Liver (tissue), 9 donors: ENCODE results near the gene SIK3. TPM values are rescaled to one million over a fixed set of nuclear protein-coding genes. Genes with fewer than 3 reads are reported as not detected.

Source experiments
- DNase-seq: peaks from one replicate; pipeline ENCODE4 v3.0.0-alpha.2; 2017; ENCODE audit warnings: low spot score
- H3K27ac ChIP-seq, 2 donors: one replicate each; pipeline ENCODE4 v1.7.0; 2013; ENCODE audit warnings: inconsistent platforms in 2 of 2, low read length in 2 of 2, control low read depth in 1 of 2, low read depth in 1 of 2, mild to moderate bottlenecking in 1 of 2
- H3K27me3 ChIP-seq, 4 donors: one replicate each; pipeline versions ENCODE4 v1.6.1 to v1.7.0; 2013; ENCODE audit warnings: low read length in 3 of 4, inconsistent platforms in 1 of 4, mild to moderate bottlenecking in 1 of 4, moderate library complexity in 1 of 4; ENCODE audit not compliant: control insufficient read depth in 4 of 4, insufficient read depth in 4 of 4
- H3K36me3 ChIP-seq, 4 donors: one replicate each; pipeline versions ENCODE4 v1.6.1 to v1.7.0; 2013; ENCODE audit warnings: low read length in 3 of 4, mild to moderate bottlenecking in 3 of 4, low read depth in 1 of 4, moderate library complexity in 1 of 4; ENCODE audit not compliant: control insufficient read depth in 4 of 4, insufficient read depth in 3 of 4
- H3K4me1 ChIP-seq, 4 donors: one replicate each; pipeline versions ENCODE4 v1.6.1 to v1.7.0; 2013; ENCODE audit warnings: low read length in 3 of 4, mild to moderate bottlenecking in 3 of 4, moderate library complexity in 1 of 4; ENCODE audit not compliant: control insufficient read depth in 4 of 4, insufficient read depth in 4 of 4
- H3K4me3 ChIP-seq, 3 donors: one replicate each; pipeline versions ENCODE4 v1.6.1 to v1.7.0; 2013; ENCODE audit warnings: low read length in 3 of 3, control low read depth in 1 of 3, low read depth in 1 of 3, mild to moderate bottlenecking in 1 of 3
- H3K9ac ChIP-seq, 2 donors: one replicate each; pipeline ENCODE4 v1.7.0; 2013; ENCODE audit warnings: low read length in 2 of 2, mild to moderate bottlenecking in 2 of 2, moderate library complexity in 2 of 2, control low read depth in 1 of 2, low read depth in 1 of 2
- H3K9me3 ChIP-seq, 4 donors: one replicate each; pipeline versions ENCODE4 v1.6.1 to v1.7.0; 2013; ENCODE audit warnings: low read length in 3 of 4; ENCODE audit not compliant: control insufficient read depth in 4 of 4
- ATF3 ChIP-seq: IDR thresholded peaks from 2 replicates; pipeline ENCODE4 v1.6.1; 2016; ENCODE audit warnings: antibody characterized with exemption
- CTCF ChIP-seq: fragments of 150-350 bp; IDR thresholded peaks from 2 replicates; pipeline ENCODE4 v1.5.1; 2017; ENCODE audit warnings: improper control_type of control experiment, low read depth, low read length; ENCODE audit not compliant: missing input control
- EGR1 ChIP-seq, 2 donors: IDR thresholded peaks; 2 replicates each; pipeline ENCODE4 v1.6.1; 2016 to 2018; ENCODE audit warnings: antibody characterized with exemption in 2 of 2, low read depth in 2 of 2
- FOXA1 ChIP-seq: IDR thresholded peaks from 2 replicates; pipeline ENCODE4 v1.6.1; 2016; ENCODE audit warnings: antibody characterized with exemption
- FOXA2 ChIP-seq: IDR thresholded peaks from 2 replicates; pipeline ENCODE4 v1.6.1; 2016; ENCODE audit warnings: antibody characterized with exemption
- GABPA ChIP-seq, 2 donors: IDR thresholded peaks in 1 of 2; conservative IDR thresholded peaks in 1 of 2; 2 replicates each; pipeline ENCODE4 v1.6.1; 2016; ENCODE audit warnings: antibody characterized with exemption in 2 of 2, mild to moderate bottlenecking in 1 of 2, moderate library complexity in 1 of 2
- HNF4A ChIP-seq, 2 donors: conservative IDR thresholded peaks; 2 replicates each; pipeline ENCODE4 v1.6.1; 2016; ENCODE audit warnings: antibody characterized with exemption in 2 of 2, mild to moderate bottlenecking in 2 of 2
- HNF4G ChIP-seq: IDR thresholded peaks from 2 replicates; pipeline ENCODE4 v1.6.1; 2016; ENCODE audit warnings: antibody characterized with exemption
- JUND ChIP-seq, 2 donors: IDR thresholded peaks; 2 replicates each; pipeline ENCODE4 v1.6.1; 2016; ENCODE audit warnings: antibody characterized with exemption in 2 of 2
- MAX ChIP-seq: IDR thresholded peaks from 2 replicates; pipeline ENCODE4 v1.6.1; 2016; ENCODE audit warnings: antibody characterized with exemption
- NR2F2 ChIP-seq: IDR thresholded peaks from 2 replicates; pipeline ENCODE4 v1.6.1; 2016; ENCODE audit warnings: antibody characterized with exemption
- RAD21 ChIP-seq, 2 donors: IDR thresholded peaks; 2 replicates each; pipeline ENCODE4 v1.6.1; 2016; ENCODE audit warnings: antibody characterized with exemption in 2 of 2, mild to moderate bottlenecking in 2 of 2
- REST ChIP-seq: IDR thresholded peaks from 2 replicates; pipeline ENCODE4 v1.6.1; 2016; ENCODE audit warnings: antibody characterized with exemption, mild to moderate bottlenecking
- RXRA ChIP-seq, 2 donors: IDR thresholded peaks; 2 replicates each; pipeline ENCODE4 v1.6.1; 2017 to 2018; ENCODE audit warnings: antibody characterized with exemption in 2 of 2, mild to moderate bottlenecking in 1 of 2
- SP1 ChIP-seq: IDR thresholded peaks from 2 replicates; pipeline ENCODE4 v1.6.1; 2018; ENCODE audit warnings: antibody characterized with exemption, mild to moderate bottlenecking
- TAF1 ChIP-seq: conservative IDR thresholded peaks from 2 replicates; pipeline ENCODE4 v1.6.1; 2016; ENCODE audit warnings: antibody characterized with exemption, mild to moderate bottlenecking
- YY1 ChIP-seq: IDR thresholded peaks from 2 replicates; pipeline ENCODE4 v1.6.1; 2016; ENCODE audit warnings: antibody characterized with exemption, mild to moderate bottlenecking
- ZBTB33 ChIP-seq: IDR thresholded peaks from 2 replicates; pipeline ENCODE4 v1.6.1; 2016; ENCODE audit warnings: antibody characterized with exemption
- WGBS: extraction: QIAGEN DNeasy Blood & Tissue Kit; methylation state at CpG from one replicate; pipeline ENCODE4 v1.1.7; 2013; 5-methylcytosine and 5-hydroxymethylcytosine counted together
- polyA plus RNA-seq, 2 donors: library from polyadenylated mRNA; stranded (reverse) in 1 of 2; unstranded in 1 of 2; fragments of 200-250 nt in 1 of 2; fragments of >200 nt in 1 of 2; fragmentation: Nextera tagmentation in 1 of 2; extraction: Ambion mirVana in 1 of 2; gene quantifications; one replicate each; pipeline versions ENCODE4 v1.2.1 to v1.2.3, GENCODE V29; 2013 to 2015
- total RNA-seq, 2 donors: library from RNA; depleted of rRNA; stranded (reverse); fragments of >200 nt; gene quantifications; one replicate each; pipeline ENCODE4 v1.2.3, GENCODE V29; 2014
- donor health status: healthy.
- donor health status: healthy.
- donor health status: healthy.
- donor health status: healthy.
- donor health status: healthy.

The SIK3 gene
- total and polyA plus RNA-seq, 4 donors, result 6.9 to 52.4 (median 14.4) TPM

GRCh38 chr11:116813781-116814471, 284.3 kb downstream of the SIK3 start:
- peak; percentile 99 to 100 for TF ChIP-seq HNF4A (conservative IDR thresholded peaks at IDR 0.05)
- TF ChIP-seq RXRA (IDR thresholded peaks at IDR 0.05), result peak; percentile 100
- TF ChIP-seq ATF3, result peak; percentile 90
- TF ChIP-seq ZBTB33, result peak; percentile 95
- TF ChIP-seq EGR1 (IDR thresholded peaks at IDR 0.05; ENCODE audit: low read depth in 2 of 2), result peak in 1 of 2 donors; percentile 58
- TF ChIP-seq FOXA1, result peak; percentile 88
- TF ChIP-seq MAX, result peak; percentile 92
- peak; percentile 99 for TF ChIP-seq NR2F2
- TF ChIP-seq TAF1, result peak; percentile 96
- TF ChIP-seq CTCF, result no peak
- peak in 1 of 2 donors; percentile 73 for TF ChIP-seq GABPA (IDR thresholded peaks at IDR 0.05 in 1 of 2, conservative IDR thresholded peaks at IDR 0.05 in 1 of 2)
- TF ChIP-seq FOXA2, result peak; percentile 79
- TF ChIP-seq YY1, result peak; percentile 72
- peak; percentile 100 for TF ChIP-seq SP1
- TF ChIP-seq JUND (IDR thresholded peaks at IDR 0.05), result peak; percentile 86 to 90
- peak; percentile 55 to 73 for TF ChIP-seq RAD21 (IDR thresholded peaks at IDR 0.05)
- peak; percentile 99 for TF ChIP-seq HNF4G
- peak; percentile 86 for TF ChIP-seq REST
- peak overlapping the region in 1 of 2 donors; percentile 26 for H3K9ac ChIP-seq
- peaks cover 9 to 49% (median 29%) of the 10 kb centered on the region in 4 donors for H3K4me1 ChIP-seq
- no peaks in the 10 kb centered on the region for H3K9me3 ChIP-seq
- peak overlapping the region in 1 of 3 donors; percentile 40 for H3K4me3 ChIP-seq
- DNase-seq, result no peak
- H3K27me3 ChIP-seq, result no peaks in the 10 kb centered on the region
- H3K36me3 ChIP-seq, result no peaks in the 10 kb centered on the region
- WGBS, result 29% methylated on average over 5 of the region's 5 CpGs
- H3K27ac ChIP-seq, result peak overlapping the region; percentile 76 to 86
